Kidney (tissue), 14 donors: ENCODE results near the gene EMC10. TPM values are rescaled to one million over a fixed set of nuclear protein-coding genes. Genes with fewer than 3 reads are reported as not detected.

Source experiments
- DNase-seq, 5 donors: peaks; one replicate each; pipeline ENCODE4 v3.0.0-alpha.2; 2013 to 2020
- FAIRE-seq: peaks from 2 replicates; lab custom pipeline; 2012; peaks lifted over from hg19 to GRCh38; lab: Jason Lieb, UNC
- H3K27ac ChIP-seq, 2 donors: one replicate each; pipeline ENCODE4 v1.7.0; 2013; ENCODE audit warnings: low read depth in 2 of 2, low read length in 2 of 2, inconsistent platforms in 1 of 2
- H3K27me3 ChIP-seq: one replicate; pipeline ENCODE4 v1.7.1; 2013; ENCODE audit warnings: low read length, inconsistent platforms; ENCODE audit not compliant: control insufficient read depth, insufficient read depth
- H3K36me3 ChIP-seq, 3 donors: one replicate each; pipeline versions ENCODE4 v1.7.0 to v1.7.1; 2013; ENCODE audit warnings: low read length in 3 of 3, control low read depth in 1 of 3, inconsistent platforms in 1 of 3; ENCODE audit not compliant: insufficient read depth in 3 of 3, control insufficient read depth in 2 of 3
- H3K4me1 ChIP-seq, 3 donors: one replicate each; pipeline versions ENCODE4 v1.7.0 to v1.7.1; 2013; ENCODE audit warnings: low read length in 3 of 3, inconsistent platforms in 1 of 3, low read depth in 1 of 3; ENCODE audit not compliant: control insufficient read depth in 2 of 3, insufficient read depth in 2 of 3
- H3K4me3 ChIP-seq, 3 donors: one replicate each; pipeline versions ENCODE4 v1.7.0 to v1.8.1; 2013; ENCODE audit warnings: low read length in 3 of 3, control low read depth in 1 of 3, inconsistent platforms in 1 of 3
- H3K9ac ChIP-seq, 3 donors: one replicate each; pipeline versions ENCODE4 v1.7.0 to v1.7.1; 2013; ENCODE audit warnings: low read length in 3 of 3, control low read depth in 1 of 3, inconsistent platforms in 1 of 3
- H3K9me3 ChIP-seq, 3 donors: one replicate each; pipeline versions ENCODE4 v1.7.0 to v1.7.1; 2013; ENCODE audit warnings: low read length in 3 of 3, control low read depth in 1 of 3, inconsistent platforms in 1 of 3; ENCODE audit not compliant: control insufficient read depth in 2 of 3, insufficient read depth in 1 of 3
- intact Hi-C: fragments of 100-400 bp; cut with DNase I; formaldehyde crosslinking; loops from one replicate; pipeline ENCODE4 v1.11.1; 2022
- polyA plus RNA-seq: library from polyadenylated mRNA; stranded (reverse); fragments of 350-450 nt; fragmentation: Illumina TruSeq; extraction: RNeasy Lipid Tissue Mini Kit (QIAGEN cat#74804); gene quantifications from one replicate; pipeline ENCODE4 v1.2.3, GENCODE V29; 2014; ENCODE audit warnings: low read depth, low replicate concordance; ENCODE audit not compliant: insufficient read depth
- total RNA-seq: library from RNA; stranded (reverse); fragmentation: NEBNext Ultra II Directional; extraction: Animal tissue kit (Norgen Biotek cat#: 25700); gene quantifications from one replicate; pipeline ENCODE4 v1.2.1, GENCODE V29; 2021
- TF ChIP-seq, protein P1 (sequence below): IDR thresholded peaks from 3 replicates; pipeline ENCODE4 v1.5.1; 2012; ENCODE audit warnings: mild to moderate bottlenecking, moderate library complexity, borderline replicate concordance; ENCODE audit not compliant: insufficient read depth; ENCODE audit errors: extremely low read depth
- donor health status: control.
- donor health status: control.
- donor health status: control.
- donor health status: control.
- donor health status: control.
- donor health status: DM: yes; HTN: yes; CAD: no.
- donor health status: Normal renal cell carcinoma (clear cell type).

Gene EMC10
- total and polyA plus RNA-seq, 2 donors from 2014 or later = 184 to 199 TPM

DNA sequence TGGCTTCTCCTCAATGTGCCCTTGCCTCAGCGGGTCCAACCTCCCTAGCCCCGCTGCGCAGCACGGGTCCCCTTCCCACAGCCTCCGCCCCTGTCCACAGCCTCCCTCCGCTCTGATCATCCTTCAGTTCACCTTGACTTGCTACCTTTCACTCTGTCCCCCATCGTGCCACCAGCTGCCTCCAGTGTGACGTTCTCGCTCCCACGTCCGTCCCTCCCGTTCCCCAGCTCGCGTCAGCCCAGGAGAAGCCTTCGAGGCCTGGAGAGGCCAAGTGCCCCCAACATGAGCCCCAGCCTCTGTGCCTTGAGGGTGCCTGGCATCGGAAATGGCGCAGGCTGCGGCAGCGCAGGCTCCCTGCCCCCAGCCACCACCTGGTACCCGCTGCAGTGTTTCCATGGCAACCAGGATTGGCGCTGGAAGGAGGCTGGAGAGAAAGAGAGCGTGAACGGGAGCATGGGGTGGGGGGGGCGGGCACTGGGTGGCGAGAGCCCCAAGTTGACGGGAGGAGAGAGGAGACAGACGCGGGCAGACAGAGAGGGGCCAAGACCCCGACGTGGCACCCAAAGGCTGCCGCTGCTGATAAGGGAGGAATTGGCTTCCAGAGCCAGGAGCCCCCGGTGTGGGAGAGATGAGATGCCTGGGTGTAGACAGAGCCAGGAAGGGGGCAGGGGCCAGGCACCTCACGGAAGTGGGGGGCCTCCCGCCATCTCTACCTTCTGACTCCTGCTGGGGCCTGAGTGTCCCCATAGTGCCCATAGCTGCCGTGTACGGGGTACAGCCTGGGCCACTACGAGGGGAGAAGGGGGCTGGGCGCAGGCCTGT, 38.2 kb downstream of the EMC10 start:
- peaks cover 0 to 9% (median 6%) of the 10 kb centered on the region in 3 donors for H3K4me1 ChIP-seq
- H3K27me3 ChIP-seq = no peaks in the 10 kb centered on the region
- intact Hi-C loops = no loop called here
- no peaks in the 10 kb centered on the region for H3K9me3 ChIP-seq
- TF ChIP-seq, protein P1, sequence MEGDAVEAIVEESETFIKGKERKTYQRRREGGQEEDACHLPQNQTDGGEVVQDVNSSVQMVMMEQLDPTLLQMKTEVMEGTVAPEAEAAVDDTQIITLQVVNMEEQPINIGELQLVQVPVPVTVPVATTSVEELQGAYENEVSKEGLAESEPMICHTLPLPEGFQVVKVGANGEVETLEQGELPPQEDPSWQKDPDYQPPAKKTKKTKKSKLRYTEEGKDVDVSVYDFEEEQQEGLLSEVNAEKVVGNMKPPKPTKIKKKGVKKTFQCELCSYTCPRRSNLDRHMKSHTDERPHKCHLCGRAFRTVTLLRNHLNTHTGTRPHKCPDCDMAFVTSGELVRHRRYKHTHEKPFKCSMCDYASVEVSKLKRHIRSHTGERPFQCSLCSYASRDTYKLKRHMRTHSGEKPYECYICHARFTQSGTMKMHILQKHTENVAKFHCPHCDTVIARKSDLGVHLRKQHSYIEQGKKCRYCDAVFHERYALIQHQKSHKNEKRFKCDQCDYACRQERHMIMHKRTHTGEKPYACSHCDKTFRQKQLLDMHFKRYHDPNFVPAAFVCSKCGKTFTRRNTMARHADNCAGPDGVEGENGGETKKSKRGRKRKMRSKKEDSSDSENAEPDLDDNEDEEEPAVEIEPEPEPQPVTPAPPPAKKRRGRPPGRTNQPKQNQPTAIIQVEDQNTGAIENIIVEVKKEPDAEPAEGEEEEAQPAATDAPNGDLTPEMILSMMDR = no peak
- H3K27ac ChIP-seq = no peak overlapping the region
- FAIRE-seq (no peak), DNase-seq (peak in 2 of 5 donors; percentile 69 to 71)
- H3K4me3 ChIP-seq = no peak overlapping the region
- no peak overlapping the region for H3K9ac ChIP-seq
- H3K36me3 ChIP-seq = no peaks in the 10 kb centered on the region

DNA sequence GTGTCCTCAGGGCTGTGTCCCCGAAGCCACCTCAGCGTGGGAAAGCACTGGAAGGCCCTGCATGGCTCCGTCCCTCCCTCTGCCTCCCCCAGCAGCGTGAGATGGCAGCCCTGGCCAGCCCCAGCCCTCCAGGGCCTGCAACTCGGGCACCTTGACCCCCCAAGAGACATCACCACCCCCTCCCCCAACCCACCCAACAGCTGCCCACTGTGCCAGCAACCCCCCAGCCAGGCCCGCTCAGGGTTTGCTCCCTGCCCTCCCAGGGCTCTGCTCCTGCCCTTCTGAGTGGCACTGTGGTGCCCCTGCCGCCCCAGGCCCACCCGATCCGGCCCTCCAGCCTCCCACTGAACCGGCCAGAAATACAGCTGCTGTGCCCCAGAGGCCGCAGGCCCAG, 38.9 kb downstream of the EMC10 start:
- FAIRE-seq (no peak), DNase-seq (peak in 1 of 5 donors; percentile 57)
- no peaks in the 10 kb centered on the region for H3K9me3 ChIP-seq
- no peaks in the 10 kb centered on the region for H3K36me3 ChIP-seq
- H3K9ac ChIP-seq = no peak overlapping the region
- H3K4me1 ChIP-seq = peaks cover 0 to 8% (median 4%) of the 10 kb centered on the region in 3 donors
- H3K4me3 ChIP-seq = no peak overlapping the region
- H3K27me3 ChIP-seq = no peaks in the 10 kb centered on the region
- no peak overlapping the region for H3K27ac ChIP-seq
- intact Hi-C loops = no loop called here
- TF ChIP-seq, protein P1 = no peak

DNA sequence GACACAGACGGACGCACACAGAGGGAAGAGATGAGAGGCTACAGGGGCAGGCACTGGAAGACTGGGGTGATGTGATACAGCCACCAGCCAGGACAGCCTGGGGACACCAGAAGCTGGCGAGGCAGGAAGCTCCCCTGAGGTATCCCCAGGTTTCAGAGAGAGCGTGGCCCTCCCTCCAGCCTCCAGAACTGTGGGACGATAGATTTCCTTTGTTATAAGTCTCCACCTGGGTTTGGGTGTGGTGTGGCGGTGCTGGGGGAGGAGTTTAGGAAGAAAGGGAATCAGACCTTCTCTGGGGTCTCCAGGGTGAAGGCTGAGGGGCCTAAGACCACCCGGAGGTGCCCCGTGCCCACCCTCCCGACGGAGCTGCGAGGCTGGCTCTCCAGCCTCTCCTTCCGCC, 40.1 kb downstream of the EMC10 start:
- H3K27ac ChIP-seq = no peak overlapping the region
- no peaks in the 10 kb centered on the region for H3K27me3 ChIP-seq
- H3K4me1 ChIP-seq = peaks cover 0 to 2% (median 0%) of the 10 kb centered on the region in 3 donors
- H3K9ac ChIP-seq = no peak overlapping the region
- no peaks in the 10 kb centered on the region for H3K9me3 ChIP-seq
- no peak overlapping the region for H3K4me3 ChIP-seq
- FAIRE-seq (no peak), DNase-seq (peak in 1 of 5 donors; percentile 51)
- intact Hi-C loops = no loop called here
- H3K36me3 ChIP-seq = no peaks in the 10 kb centered on the region
- TF ChIP-seq, protein P1 = no peak
